Measurements from ENCODE around the gene PAGE2.
"Not testable (repeated sequence)": the region's sequence is repeated elsewhere in the genome, so short reads cannot be mapped to it uniquely, and the experiment has no call there.

Gene PAGE2, protein sequence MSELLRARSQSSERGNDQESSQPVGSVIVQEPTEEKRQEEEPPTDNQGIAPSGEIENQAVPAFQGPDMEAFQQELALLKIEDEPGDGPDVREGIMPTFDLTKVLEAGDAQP

DNA sequence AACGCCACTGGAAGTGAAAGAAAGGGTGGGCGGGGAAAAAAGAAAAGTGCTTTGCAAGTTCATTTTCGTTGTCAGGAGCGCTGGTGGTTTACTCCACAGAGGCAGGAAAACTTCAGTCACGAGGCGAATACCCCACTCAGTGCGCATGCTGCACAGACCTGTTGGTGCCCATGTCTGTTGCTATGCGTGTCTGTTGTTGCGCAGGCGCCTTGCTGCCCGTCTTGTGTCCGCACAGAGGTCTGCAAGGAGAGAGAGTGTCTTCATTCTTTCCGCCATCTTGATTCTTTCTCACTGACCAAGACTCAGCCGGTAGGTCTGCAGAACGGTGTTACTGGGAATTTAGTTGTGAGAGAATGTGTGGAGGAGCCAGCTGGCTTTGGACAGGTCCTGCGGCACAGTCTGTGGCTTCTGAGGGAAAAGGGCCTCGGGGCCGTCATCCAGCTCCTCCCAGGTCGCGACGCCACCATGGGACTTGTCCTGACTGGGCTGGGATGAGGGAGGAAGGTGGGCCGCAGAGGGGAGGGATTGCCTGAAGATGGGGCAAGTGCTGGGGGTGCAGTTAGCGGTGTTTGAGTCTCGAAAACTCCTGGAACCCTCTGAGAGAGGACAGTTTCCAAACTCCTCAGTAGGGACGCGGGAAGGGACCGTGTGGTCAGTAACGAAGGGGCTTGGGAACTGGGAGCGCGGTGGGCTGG, at the start of gene PAGE2:
Gene PAGE2 (plus strand): TSS at position 224 of the 695 bp plus-strand sequence. CDS start 1,003 bp downstream, outside the sequence.
- DNase-seq: no peak

DNA sequence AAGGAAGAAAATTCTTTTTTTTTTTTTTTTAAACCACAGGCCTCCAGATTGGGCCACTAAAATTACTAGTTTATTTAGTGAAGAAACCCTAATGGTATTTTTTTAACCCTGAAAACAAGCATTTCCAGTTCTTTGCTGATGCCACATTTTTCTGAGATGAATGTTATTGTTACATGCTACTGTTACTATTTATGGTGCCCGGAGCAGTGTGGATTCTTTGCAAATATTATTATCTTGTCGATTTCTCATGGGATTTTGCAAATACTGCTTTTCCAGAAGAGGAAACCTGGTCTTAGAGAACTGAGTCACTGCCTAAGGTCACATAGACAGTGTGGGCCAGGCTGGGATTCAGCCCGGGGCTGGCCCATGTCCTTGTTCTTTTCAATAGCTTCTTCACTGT, 49.3 kb upstream of the PAGE2 start:
- no peak for DNase-seq

DNA sequence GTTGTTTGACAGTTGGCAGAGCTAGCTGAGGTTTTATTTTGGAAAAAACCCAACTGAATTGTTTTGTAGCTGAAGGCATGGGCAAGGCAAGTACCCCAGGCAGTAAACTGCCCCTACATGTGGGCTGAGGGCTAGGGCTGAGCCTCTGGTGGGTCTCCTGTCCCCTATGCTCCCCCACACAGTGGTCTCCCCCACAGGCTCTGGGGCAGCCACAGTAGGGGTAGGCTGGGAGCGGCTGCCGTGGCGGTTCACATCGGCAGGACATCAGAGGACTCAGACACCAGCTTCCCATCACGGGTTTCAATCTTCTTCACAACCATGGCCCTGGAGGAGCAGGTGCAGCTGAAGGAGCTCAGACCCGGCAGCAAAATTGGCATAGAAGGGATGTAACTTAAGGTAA, 47.3 kb upstream of the PAGE2 start:
- DNase-seq: no peak

DNA sequence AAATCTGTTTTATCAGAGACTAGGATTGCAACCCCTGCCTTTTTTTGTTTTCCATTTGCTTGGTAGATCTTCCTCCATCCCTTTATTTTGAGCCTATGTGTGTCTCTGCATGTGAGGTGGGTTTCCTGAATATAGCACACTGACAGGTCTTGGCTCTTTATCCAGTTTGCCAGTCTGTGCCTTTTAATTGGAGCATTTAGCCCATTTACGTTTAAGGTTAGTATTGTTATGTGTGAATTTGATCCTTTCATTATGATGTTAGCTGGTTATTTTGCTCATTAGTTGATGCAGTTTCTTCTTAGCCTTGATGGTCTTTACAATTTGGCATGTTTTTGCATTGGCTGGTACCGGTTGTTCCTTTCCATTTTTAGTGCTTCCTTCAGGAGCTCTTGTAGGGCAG, 38.2 kb upstream of the PAGE2 start:
- not testable (repeated sequence) for DNase-seq

DNA sequence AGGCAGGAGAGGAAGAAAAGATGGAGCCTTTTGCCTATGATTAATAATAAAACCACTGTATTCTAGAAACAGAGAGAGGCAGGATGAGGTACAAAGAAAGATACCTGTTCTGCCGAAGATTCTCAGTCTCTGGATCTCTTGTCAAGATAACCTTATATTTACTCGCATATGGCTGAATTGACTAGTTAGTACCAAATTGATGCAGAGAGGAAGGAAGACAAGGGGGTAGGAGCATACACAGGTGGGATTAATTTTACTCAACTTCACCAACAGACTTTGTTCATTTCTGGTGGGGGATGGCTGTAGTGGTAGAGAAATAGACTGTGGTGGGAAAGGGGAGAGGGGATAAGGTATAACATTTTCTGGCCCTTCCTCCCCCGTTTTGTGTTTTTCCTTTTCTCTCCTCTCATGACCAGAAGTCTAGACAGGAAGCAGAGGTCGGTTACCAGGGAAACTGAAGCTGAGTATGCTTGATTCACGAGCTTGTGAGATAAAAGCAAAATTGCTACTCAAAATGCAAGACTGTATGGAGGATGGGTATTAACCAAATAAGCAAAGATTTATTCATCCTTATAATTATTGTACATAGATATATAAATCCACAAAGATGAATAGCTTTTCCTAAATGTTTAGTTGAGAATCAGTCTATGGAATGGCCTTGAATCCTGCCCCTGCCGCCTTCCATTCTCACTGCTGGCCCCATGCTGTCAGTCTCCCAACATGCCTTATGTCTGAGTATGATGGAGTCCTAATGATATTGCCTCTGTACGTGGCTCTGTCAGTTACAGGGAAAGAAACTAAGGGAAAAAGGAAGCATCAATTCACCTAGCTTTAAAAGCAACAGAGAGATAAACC, 31.8 kb upstream of the PAGE2 start:
- peak in 2 of 14 donors; percentile 1 to 39 for DNase-seq

DNA sequence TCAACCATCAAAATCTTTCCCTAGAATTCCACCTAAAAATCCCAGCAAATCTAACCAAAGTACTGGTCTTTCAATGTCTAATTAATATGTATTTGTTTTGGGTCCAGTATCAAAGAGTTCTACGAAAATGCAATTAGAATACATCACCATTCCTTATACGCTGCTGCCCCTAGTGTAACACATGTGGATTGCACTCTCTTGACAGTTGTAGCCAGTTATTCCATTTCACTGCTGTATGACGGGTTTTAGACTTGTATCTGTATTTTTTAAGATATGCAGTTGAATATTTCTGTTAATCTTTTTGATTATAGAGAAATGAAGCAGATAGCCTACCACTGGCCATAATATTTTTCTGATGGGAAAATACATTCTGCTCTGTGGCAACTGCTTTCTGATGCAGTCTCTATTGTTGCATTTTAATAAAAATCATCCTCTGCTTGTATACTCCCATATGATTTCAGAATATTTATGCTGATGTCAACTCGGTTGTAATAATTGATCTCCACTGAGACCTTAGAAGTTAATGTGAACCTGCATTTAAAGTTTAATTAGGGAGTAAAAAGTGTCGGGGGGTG, 31.1 kb upstream of the PAGE2 start:
- peak in 5 of 14 donors; percentile 0 to 39 (median 2) for DNase-seq

DNA sequence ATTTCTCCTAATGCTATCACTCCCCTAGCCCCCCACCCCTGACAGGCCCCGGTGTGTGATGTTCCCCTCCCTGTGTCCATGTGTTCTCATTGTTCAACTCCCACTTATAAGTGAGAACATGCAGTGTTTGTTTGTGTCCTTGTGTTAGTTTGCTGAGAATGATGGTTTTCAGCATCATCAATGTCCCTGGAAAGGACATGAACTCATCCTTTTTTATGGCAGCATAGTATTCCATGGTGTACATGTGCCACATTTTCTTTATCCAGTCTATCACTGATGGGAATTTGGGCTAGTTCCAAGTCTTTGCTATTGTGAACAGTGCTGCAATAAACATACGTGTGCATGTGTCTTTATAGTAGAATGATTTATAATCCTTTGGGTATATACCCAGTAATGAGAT, 21.6 kb upstream of the PAGE2 start:
- DNase-seq: not testable (repeated sequence)

DNA sequence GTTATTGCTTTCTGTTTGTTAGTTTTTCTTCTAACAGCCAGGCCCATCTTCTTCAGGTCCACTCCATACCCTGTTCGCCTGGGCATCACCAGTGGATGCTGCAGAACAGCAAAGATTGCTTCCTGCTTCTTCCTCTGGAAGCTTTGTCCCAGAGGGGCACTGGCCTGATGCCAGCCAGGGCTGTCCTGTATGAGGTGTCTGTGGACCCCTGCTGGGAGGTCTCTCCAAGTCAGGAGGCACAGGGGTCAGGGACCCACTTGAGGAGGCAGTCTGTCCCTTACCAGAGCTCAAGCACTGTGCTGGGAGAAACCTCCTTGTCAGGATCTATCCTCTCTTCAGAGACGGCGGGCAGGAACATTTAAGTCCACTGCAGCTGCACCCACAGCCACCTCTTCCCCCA, 16.5 kb upstream of the PAGE2 start:
- DNase-seq: no peak

DNA sequence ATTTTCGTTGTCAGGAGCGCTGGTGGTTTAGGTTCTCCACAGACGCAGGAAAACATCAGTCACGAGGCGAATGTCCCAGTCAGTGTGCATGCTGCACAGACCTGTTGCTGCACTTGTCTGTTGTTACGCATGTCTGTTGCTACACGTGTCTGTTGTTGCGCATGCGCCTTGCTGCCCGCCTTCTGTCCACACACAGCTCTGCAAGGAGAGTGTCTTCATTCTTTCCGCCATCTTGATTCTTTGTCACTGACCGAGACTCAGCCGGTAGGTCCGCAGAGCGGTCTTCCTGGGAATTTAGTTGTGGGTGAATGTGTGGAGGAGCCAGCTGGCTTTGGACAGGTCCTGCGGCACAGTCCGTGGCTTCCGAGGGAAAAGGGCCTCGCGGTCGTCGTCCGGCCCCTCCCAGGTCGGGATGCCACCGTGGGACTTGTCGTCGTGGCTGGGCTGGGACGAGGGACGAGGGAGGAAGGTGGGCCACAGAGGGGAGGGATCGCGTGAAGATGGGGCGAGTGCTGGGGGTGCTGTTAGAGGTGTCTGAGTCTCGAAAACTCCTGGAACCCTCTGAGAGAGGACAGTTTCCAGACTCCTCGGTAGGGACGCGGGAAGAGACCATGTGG, 13.9 kb upstream of the PAGE2 start, which contains the start of gene PAGE2B:
Gene PAGE2B (plus strand): TSS at position 180 of the 617 bp plus-strand sequence. CDS start 1,012 bp downstream, outside the sequence.
- no peak for DNase-seq

DNA sequence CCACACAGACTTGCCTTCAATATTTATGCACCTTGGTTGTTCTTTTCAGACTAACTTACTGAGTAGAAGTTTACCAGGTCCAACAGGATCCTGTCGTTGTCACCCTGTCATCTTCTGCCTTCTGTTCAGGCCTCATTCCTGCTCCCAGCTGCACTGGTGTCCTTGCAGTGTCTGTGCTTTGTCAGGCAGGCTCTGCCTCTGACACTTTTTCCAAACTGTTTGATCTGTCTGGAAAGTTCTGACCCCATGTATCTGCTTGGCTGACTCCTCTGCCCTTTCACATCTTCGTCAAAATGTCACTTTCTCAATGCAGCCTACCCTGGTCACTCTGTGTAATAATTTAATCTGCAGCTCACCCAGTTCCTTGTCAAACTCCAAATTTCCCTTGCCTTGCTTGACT, 9.9 kb downstream of the PAGE2 start:
- DNase-seq: no peak

DNA sequence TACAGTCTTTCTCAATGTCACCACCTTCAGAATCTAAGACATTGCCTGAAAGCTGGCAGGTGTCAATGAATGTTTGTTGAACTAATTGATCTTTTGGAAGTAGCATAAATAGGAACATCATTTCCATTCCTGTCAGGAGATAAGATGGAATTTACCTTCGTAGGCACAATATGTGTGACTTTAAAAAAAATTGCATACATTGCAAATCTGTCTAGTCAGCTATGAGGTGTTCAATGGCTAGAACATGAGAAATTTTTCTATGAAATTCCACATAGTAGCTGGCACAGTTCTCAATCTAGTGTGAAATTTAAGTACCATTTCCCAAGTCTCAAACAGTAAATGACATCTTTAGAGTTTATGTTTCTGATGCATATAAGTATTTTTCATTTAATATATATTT, 10.3 kb downstream of the PAGE2 start:
- DNase-seq: no peak

DNA sequence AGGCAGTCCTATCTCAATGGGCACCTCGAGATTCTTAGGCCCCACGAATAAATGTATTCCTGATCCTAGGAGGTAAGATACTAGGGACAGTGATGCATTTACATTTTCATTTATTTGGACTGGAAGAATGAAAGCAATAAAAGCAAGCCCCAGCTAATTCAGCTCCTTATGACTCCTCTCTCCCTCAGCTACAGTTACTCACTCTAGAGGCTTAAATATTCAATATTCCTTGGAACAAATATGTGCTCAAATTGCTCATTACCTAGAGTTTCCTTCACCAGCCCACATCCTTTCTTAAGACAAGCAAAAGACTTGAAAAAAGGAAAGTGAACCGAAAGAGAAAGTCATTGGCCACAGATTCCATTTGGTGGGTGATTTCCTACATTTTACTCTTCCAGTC, 13.9 kb downstream of the PAGE2 start:
- no peak for DNase-seq

DNA sequence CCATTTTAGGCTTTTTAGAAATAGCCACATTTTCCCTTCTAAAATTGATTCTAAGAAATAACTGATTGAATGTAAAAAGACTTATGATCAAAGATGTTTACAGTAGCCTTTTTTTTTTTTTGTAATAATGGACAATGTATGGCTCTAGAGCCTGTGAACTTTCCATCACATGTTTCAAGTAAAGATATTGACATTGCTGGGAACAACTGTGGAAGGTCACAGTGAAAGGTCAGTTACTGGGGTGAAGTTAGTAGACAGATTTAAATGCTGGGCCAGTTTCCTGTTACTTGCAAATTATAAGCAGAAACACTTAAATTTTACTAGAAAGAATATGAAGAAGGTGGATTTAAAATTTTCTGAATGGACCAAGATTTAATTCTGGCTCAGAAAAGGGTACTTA, 18.4 kb downstream of the PAGE2 start:
- no peak for DNase-seq

DNA sequence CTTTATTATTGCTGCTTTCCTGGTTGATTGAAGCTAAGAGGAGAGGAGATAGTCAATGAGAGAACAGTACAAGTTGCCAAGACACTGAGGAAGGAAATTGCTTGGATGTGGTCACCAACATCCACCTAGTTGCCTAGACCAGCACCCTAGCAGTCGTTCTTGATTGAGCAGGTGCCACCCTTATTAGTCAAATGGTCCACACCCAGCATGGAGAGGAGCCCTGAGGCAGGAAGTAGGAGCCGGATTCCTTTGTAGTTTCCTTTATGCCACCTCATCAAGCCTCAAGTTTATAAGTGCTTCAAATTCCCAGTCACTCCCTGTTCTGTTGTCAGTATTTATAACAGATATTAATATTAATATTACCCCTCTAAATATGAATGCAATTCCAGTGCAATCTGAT, 19.1 kb downstream of the PAGE2 start:
- no peak for DNase-seq

DNA sequence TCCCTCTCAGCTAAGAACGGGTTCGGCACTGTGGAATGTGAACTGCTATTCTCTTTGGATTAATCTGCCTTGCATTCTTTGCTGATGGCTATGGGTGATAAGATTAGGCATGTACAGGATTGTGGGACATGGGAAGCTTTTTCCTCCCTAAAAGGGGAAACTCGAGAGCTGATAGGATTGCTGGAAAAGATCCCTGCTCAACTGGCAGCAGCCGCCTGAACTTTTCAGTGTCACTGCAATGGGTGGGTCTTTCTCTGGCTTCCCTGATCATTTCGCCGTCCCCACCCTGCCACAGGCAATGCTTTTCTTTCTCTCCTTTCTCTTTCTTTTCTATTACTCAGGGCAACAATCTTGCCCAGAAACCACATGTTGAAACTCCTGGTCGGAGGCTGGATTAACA, 20.5 kb downstream of the PAGE2 start:
- no peak for DNase-seq

DNA sequence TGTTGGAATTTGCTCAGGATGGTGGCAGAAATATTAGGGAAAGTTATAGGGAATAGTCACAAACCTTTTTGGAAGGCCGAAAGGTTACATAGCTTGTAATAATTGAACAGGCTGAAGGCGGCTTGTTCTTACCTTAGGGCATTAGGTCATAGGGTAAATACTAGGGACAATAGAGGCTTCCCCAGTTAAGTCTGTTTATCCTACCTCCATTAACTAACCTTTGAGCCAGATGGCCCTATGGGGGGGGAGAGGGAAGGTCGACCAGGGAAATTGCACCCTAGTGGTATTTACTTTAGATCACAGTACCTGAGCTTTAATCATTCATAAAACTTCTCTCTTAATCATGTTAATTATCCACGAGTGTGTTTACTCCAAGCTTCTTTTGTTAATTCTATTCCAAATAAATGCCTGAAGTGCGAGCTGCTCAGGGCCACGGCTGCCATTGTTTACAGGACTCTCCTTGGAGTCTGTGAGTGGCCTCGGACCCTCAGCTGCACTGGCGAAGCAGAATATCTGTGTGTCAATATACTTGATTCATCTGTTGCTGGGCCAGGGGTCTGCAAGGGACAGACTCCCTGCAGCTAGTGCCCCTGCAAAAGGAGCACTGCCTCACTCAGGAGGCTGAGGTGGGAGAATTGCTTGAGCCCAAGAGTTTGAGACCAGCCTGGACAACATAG, 22.9 kb downstream of the PAGE2 start:
- DNase-seq: no peak

DNA sequence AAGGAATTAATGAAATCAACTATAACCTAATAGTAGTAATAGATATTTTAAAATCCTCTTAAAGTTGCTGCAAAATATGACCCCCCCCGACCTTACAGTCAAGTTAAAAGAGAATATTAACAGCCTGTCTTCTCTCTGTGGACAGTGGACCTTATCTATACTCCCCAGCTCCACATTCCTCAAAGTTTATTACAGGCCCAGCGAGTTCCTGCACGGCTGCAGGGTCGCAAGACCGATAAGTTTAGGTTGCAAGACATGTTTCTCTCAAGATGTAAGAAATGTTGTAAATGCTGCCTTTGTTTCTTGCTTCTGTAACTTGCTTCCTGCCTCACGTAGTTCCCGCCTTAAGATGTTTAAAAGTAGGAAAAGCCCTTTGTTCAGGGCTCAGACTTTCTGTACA, 27.8 kb downstream of the PAGE2 start:
- not testable (repeated sequence) for DNase-seq

DNA sequence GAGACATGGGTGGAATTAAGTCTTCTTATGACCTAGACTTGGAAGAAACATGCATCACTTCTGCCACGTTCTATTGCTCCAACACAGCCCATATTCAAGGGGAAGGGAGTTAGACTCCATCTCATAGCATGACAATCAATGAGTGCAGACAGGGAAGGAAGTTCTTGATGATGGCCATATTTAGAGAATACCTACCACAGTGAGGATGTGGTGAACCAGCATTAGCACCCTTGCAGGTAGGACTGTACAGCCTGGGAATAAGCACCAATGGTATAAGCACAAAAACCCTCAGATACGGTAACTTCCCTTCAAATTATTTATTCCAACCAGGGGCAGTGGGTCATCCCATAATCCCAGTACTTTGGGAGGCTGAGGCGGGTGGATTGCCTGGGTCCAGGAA, 29.8 kb downstream of the PAGE2 start:
- DNase-seq: no peak

DNA sequence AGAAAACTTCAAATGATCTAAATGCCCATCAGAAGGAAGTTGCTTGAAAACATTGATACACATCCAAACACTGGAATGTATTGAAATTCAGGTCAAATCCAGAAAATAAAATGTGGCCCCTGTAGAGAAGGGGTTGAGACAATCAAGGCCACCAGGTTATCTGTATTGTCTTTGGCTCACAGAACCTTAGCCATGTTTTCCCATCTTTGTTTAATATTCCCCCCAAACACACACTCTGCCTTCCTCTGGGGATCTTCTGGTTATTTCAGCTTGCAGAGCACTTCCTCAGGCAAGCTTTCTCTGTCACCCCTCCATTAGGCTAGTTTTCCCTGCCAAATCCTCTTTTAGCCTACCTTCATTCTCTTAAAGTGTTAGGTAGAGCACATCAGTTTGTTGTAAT, 30.5 kb downstream of the PAGE2 start:
- DNase-seq: no peak

DNA sequence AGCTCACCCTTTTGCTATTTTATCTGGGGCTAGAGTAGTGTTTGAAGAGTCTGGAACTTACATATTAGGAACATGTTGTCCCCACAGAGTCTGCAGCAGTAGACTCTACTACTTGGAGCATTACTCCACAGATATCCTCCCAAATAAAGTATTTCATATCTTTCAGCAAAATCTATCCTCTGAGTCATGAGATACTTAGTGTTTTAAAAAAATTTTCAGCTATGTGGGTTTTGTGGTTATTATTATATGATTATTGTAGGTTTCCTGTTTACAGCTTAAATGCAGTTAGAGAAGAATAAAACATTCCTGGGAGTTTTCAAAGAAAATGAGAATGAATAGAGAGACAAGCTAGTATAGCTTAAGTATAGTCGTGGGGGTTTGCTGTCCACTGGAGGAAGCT, 30.9 kb downstream of the PAGE2 start:
- DNase-seq: no peak

DNA sequence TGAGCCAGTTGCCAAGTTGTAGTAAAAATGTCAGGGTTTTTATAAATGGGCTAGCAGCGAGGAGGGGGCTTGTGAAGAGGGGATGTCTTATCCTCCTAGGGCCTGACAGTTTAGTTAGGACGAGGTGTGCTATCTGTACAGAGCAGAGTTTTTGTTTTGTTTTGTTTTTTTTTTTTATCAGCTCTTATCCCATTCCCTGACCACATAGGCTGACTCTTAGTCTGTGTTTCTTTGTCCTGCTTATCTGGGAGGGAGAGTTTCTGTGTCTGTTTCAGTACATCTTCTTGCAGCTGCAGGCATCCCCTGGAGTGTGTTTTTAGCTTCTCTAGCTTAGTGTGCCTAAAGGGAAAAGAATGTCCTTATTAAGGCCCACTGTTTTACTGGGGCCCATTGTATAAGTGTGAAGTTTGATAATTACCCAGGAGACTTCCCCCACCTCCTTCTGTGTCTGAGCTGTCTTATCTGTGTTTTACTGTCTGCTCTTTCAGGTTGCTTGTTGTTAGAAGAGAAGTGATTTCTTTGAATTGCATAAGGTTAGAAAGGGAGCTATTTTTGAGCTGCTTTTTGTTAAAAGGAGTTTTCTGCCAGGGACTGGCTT, 32.0 kb downstream of the PAGE2 start:
- DNase-seq: no peak

DNA sequence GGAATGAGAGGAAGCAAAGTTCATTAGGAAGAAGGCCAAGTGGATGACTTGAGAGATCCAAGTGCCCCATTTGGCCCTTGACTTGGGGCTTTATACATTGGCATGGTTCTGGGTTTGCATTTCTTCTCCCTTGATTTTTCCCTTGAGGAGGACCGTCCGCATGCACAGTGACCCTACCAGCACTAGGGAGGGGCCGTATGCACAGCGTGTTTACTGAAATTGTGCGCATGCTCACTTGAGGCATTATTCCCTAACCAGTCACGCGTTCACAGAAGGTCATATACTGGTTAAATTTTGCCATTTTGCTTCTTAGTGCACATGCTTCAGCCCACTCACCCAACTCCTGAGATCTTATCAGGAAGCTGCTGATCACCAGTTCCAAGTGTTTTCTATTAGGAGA, 35.1 kb downstream of the PAGE2 start:
- DNase-seq: no peak

Measured in C1 segment of cervical spinal cord (tissue), 14 donors.